PC-9 (cell line): ENCODE data around the gene BAD. TPM values are rescaled to one million over a fixed set of nuclear protein-coding genes. Genes with fewer than 3 reads are reported as not detected.

ENCODE experiments used
- BruUV-seq: library from RNA; stranded (reverse); fragments of 400-500 nt; replicated peaks from 2 replicates; lab custom pipeline; 2021; lab: Mats Ljungman, UMichigan
- CTCF ChIA-PET: fragments of 300-600 bp; sonication (Branson Sonifier 250); formaldehyde crosslinking; loops from one replicate; lab custom pipeline; 2022; ENCODE audit warnings: antibody characterized with exemption; lab: Charles Lee
- POLR2A ChIA-PET: fragments of 300-600 bp; sonication (Branson Sonifier 250); formaldehyde crosslinking; loops from one replicate; lab custom pipeline; 2022; ENCODE audit warnings: antibody characterized with exemption; ENCODE audit not compliant: unreplicated experiment; lab: Charles Lee
- DNase-seq, 2 experiments: peaks; one replicate each; pipeline versions ENCODE4 v3.0.0 to v3.0.0-alpha.2; 2015 to 2022; ENCODE audit warnings: mixed read lengths in 1 of 2
- H2AFZ ChIP-seq: fragments of 200-600 bp; sonication (generic); 2 replicates; pipeline ENCODE4 v1.8.1; 2017; ENCODE audit warnings: antibody characterized with exemption
- H3F3A ChIP-seq: fragments of 200-600 bp; sonication (generic); 2 replicates; pipeline ENCODE4 v1.8.1; 2017; ENCODE audit warnings: antibody characterized with exemption, mild to moderate bottlenecking, low read depth; ENCODE audit not compliant: insufficient read depth
- H3K27ac ChIP-seq: fragments of 200-600 bp; sonication (generic); 2 replicates; pipeline ENCODE4 v1.6.1; 2016; ENCODE audit warnings: mixed run types
- H3K27me3 ChIP-seq: fragments of 200-600 bp; sonication (generic); 2 replicates; pipeline ENCODE4 v1.6.1; 2016; ENCODE audit warnings: low read depth, mixed run types; ENCODE audit not compliant: insufficient read depth
- H3K36me3 ChIP-seq: fragments of 200-600 bp; sonication (generic); 2 replicates; pipeline ENCODE4 v1.6.1; 2016; ENCODE audit warnings: low read depth, mixed run types
- H3K4me1 ChIP-seq: fragments of 200-600 bp; sonication (generic); replicated peaks from 2 replicates; pipeline ENCODE4 v1.6.1; 2016; ENCODE audit warnings: mixed run types; ENCODE audit not compliant: insufficient read depth
- H3K4me2 ChIP-seq: fragments of 200-600 bp; sonication (generic); 2 replicates; pipeline ENCODE4 v1.6.1; 2017; ENCODE audit warnings: mixed run types
- H3K4me3 ChIP-seq: fragments of 200-600 bp; sonication (generic); 2 replicates; pipeline ENCODE4 v1.6.1; 2016; ENCODE audit warnings: mixed run types
- H3K79me2 ChIP-seq: fragments of 200-600 bp; sonication (generic); 2 replicates; pipeline ENCODE4 v1.6.1; 2017; ENCODE audit warnings: low read depth, mixed run types
- H3K9me2 ChIP-seq: fragments of 200-600 bp; sonication (generic); 2 replicates; pipeline ENCODE4 v1.8.1; 2017; ENCODE audit warnings: mild to moderate bottlenecking; ENCODE audit not compliant: insufficient read depth
- H3K9me3 ChIP-seq: fragments of 200-600 bp; sonication (generic); 2 replicates; pipeline ENCODE4 v1.8.1; 2016; ENCODE audit warnings: low read depth; ENCODE audit not compliant: insufficient read depth
- H4K20me1 ChIP-seq: fragments of 200-600 bp; sonication (generic); 2 replicates; pipeline ENCODE4 v1.8.1; 2017; ENCODE audit not compliant: insufficient read depth
- CTCF ChIP-seq: fragments of 200-600 bp; sonication (generic); conservative IDR thresholded peaks from 2 replicates; pipeline ENCODE4 v1.6.1; 2017; ENCODE audit warnings: mixed run types, antibody characterized with exemption, mild to moderate bottlenecking, moderate library complexity
- EZH2 ChIP-seq: fragments of 200-600 bp; sonication (generic); IDR thresholded peaks from 2 replicates; pipeline ENCODE4 v1.8.0; 2017; ENCODE audit warnings: antibody characterized with exemption, low read depth
- intact Hi-C: fragments of 100-400 bp; cut with micrococcal nuclease; formaldehyde crosslinking; loops from one replicate; pipeline ENCODE4 v1.10.0; 2022; ENCODE audit not compliant: unreplicated experiment
- total RNA-seq: library from RNA; stranded (reverse); gene quantifications from 2 replicates; pipeline ENCODE4 v1.2.3, GENCODE V29; 2021

Gene BAD
- total RNA-seq, 1 experiment from 2014 or later, result 94.3 TPM

GRCh38 chr11:64321026-64321425 is 36.6 kb upstream of the BAD start:
- Histone ChIP-seq H3K4me3 (no peak overlapping the region), H3K4me2 (peak overlapping the region; percentile 23; the same call in 1 of the 2 replicates), H3K9me2 (no peaks in the 10 kb centered on the region), H3K27me3 (no peaks in the 10 kb centered on the region), H3K79me2 (peaks cover 35% of the 10 kb centered on the region), H3K9me3 (no peaks in the 10 kb centered on the region), H3K27ac (peak overlapping the region; percentile 46), H2AFZ (no peak overlapping the region), H4K20me1 (peaks cover 5% of the 10 kb centered on the region; the same call in 1 of the 2 replicates), H3K4me1 (peaks cover 39% of the 10 kb centered on the region), H3F3A (peaks cover 46% of the 10 kb centered on the region), H3K36me3 (peaks cover 7% of the 10 kb centered on the region; the same call in 1 of the 2 replicates)
- POLR2A ChIA-PET, result interaction anchor here (0.6 to 0.7 kb wide), 3 partner anchors 10 to 1101 kb away, joined by 5 to 10 read pairs (median 8); partner anchors contain the start of gene NEAT1
- peak in 1 of 2 experiments; percentile 32 for DNase-seq
- no TSS peak for BruUV-seq
- intact Hi-C loops, result loop anchor here (1.0 kb wide), 1 partner anchor 11 kb away; no protein-coding TSS in a partner anchor
- CTCF ChIA-PET, result interaction anchor here (0.7 to 1.3 kb wide), 3 partner anchors 11 to 34 kb away, joined by 4 to 13 read pairs (median 7); no protein-coding TSS in a partner anchor
- TF ChIP-seq EZH2, result no peak
- no peak for TF ChIP-seq CTCF

GRCh38 chr11:64320556-64320955 is 36.1 kb upstream of the BAD start:
- Histone ChIP-seq H3K9me2 (no peaks in the 10 kb centered on the region), H3K27me3 (no peaks in the 10 kb centered on the region), H3K4me2 (no peak overlapping the region), H4K20me1 (peaks cover 5% of the 10 kb centered on the region; the same call in 1 of the 2 replicates), H3K79me2 (peaks cover 39% of the 10 kb centered on the region), H3K4me3 (no peak overlapping the region), H2AFZ (no peak overlapping the region), H3K9me3 (no peaks in the 10 kb centered on the region), H3K36me3 (peaks cover 7% of the 10 kb centered on the region; the same call in 1 of the 2 replicates), H3K4me1 (peaks cover 44% of the 10 kb centered on the region), H3F3A (peaks cover 49% of the 10 kb centered on the region), H3K27ac (peak overlapping the region; percentile 46; the same call in 1 of the 2 replicates)
- intact Hi-C loops, result no loop called here
- ChIA-PET POLR2A (no interaction called here), CTCF (no interaction called here)
- peak in 1 of 2 experiments; percentile 33 for DNase-seq
- no TSS peak for BruUV-seq
- no peak for TF ChIP-seq EZH2
- TF ChIP-seq CTCF, result no peak

- Histone ChIP-seq H3K36me3 (peaks cover 7% of the 10 kb centered on the region; the same call in 1 of the 2 replicates), H3K9me2 (no peaks in the 10 kb centered on the region), H3K4me2 (peak overlapping the region; percentile 79), H3K79me2 (peaks cover 44% of the 10 kb centered on the region), H3K27me3 (no peaks in the 10 kb centered on the region), H3K4me1 (peaks cover 47% of the 10 kb centered on the region), H3K4me3 (peak overlapping the region; percentile 69), H3K9me3 (no peaks in the 10 kb centered on the region), H4K20me1 (peaks cover 5% of the 10 kb centered on the region; the same call in 1 of the 2 replicates), H3K27ac (peak overlapping the region; percentile 87), H2AFZ (peak overlapping the region; percentile 70), H3F3A (peaks cover 56% of the 10 kb centered on the region)
- ChIA-PET POLR2A (interaction anchor here (2.0 kb wide), 1 partner anchor 36 kb away, joined by 38 read pairs; no protein-coding TSS in a partner anchor), CTCF (interaction anchor here (0.6 to 2.4 kb wide), 4 partner anchors 13 to 425 kb away, joined by 3 to 55 read pairs (median 6); no protein-coding TSS in a partner anchor)
- TF ChIP-seq EZH2, result no peak
- TF ChIP-seq CTCF, result no peak
- intact Hi-C loops, result loop anchor here (1.0 to 2.0 kb wide), 4 partner anchors 14 to 334 kb away; partner anchors contain the start of gene ESRRA
- TSS peak; percentile 40 for BruUV-seq
- DNase-seq, result peak in 1 of 2 experiments; percentile 37
Observed at GRCh38 chr11:64318766-64319761, 34.6 kb upstream of the BAD start.
